CD14-positive monocyte (primary cell): ENCODE results near the gene AGBL1. TPM values are rescaled to one million over a fixed set of nuclear protein-coding genes. Genes with fewer than 3 reads are reported as not detected.

ENCODE experiments used
- DNase-seq, 3 donors: peaks; one replicate each; pipeline ENCODE4 v3.0.0-alpha.2; 2011 to 2022
- H2AFZ ChIP-seq: 2 replicates; pipeline ENCODE4 v1.6.0; 2012; ENCODE audit warnings: mild to moderate bottlenecking, low read depth, low read length, inconsistent platforms; ENCODE audit not compliant: insufficient read depth, poor library complexity, severe bottlenecking
- H3K27ac ChIP-seq, 2 donors: 1 replicate in 1 of 2; 2 replicates in 1 of 2; pipeline ENCODE4 v1.5.1; 2012 to 2013; ENCODE audit warnings: low read length in 2 of 2, control low read depth in 1 of 2, inconsistent platforms in 1 of 2, low read depth in 1 of 2, mild to moderate bottlenecking in 1 of 2
- H3K27me3 ChIP-seq, 2 donors: one replicate each; pipeline versions ENCODE4 v1.6.0 to v1.6.1; 2011 to 2013; ENCODE audit warnings: low read length in 2 of 2; ENCODE audit not compliant: control insufficient read depth in 2 of 2, insufficient read depth in 2 of 2
- H3K36me3 ChIP-seq, 2 donors: replicated peaks in 1 of 2; 1 replicate in 1 of 2; 2 replicates in 1 of 2; pipeline versions ENCODE4 v1.5.1 to v1.6.1; 2012 to 2013; ENCODE audit warnings: low read length in 2 of 2, control low read depth in 1 of 2, inconsistent platforms in 1 of 2, mild to moderate bottlenecking in 1 of 2; ENCODE audit not compliant: insufficient read depth in 2 of 2, control insufficient read depth in 1 of 2
- H3K4me1 ChIP-seq, 2 donors: 1 replicate in 1 of 2; 2 replicates in 1 of 2; pipeline versions ENCODE4 v1.5.1 to v1.6.1; 2012 to 2013; ENCODE audit warnings: low read length in 2 of 2, control low read depth in 1 of 2, inconsistent platforms in 1 of 2, mild to moderate bottlenecking in 1 of 2, moderate library complexity in 1 of 2; ENCODE audit not compliant: insufficient read depth in 2 of 2, control insufficient read depth in 1 of 2
- H3K4me2 ChIP-seq: replicated peaks from 2 replicates; pipeline ENCODE3; 2012; ENCODE audit warnings: low read length, moderate library complexity, mild to moderate bottlenecking; ENCODE audit not compliant: poor library complexity, severe bottlenecking; ENCODE audit errors: extremely low read depth
- H3K4me3 ChIP-seq, 3 experiments: fragments of 200-600 bp in 1 of 3; sonication (generic) in 1 of 3; replicated peaks in 1 of 3; 1 replicate in 2 of 3; 2 replicates in 1 of 3; pipeline ENCODE4 v1.5.1; 2011 to 2013; ENCODE audit warnings: low read length in 3 of 3, mild to moderate bottlenecking in 3 of 3, control low read depth in 2 of 3, low read depth in 2 of 3, inconsistent platforms in 1 of 3, moderate library complexity in 1 of 3
- H3K79me2 ChIP-seq: 2 replicates; pipeline ENCODE4 v1.6.0; 2012; ENCODE audit warnings: mild to moderate bottlenecking, control low read depth, inconsistent platforms, low read length, moderate library complexity; ENCODE audit not compliant: insufficient read depth
- H3K9ac ChIP-seq: 2 replicates; pipeline ENCODE4 v1.6.0; 2017; ENCODE audit warnings: low read length, mild to moderate bottlenecking; ENCODE audit not compliant: insufficient read depth, poor library complexity, severe bottlenecking
- H3K9me3 ChIP-seq, 2 donors: replicated peaks in 1 of 2; 1 replicate in 1 of 2; 2 replicates in 1 of 2; pipeline versions ENCODE4 v1.5.1 to v1.6.1; 2012 to 2013; ENCODE audit warnings: low read length in 2 of 2, control low read depth in 1 of 2; ENCODE audit not compliant: control insufficient read depth in 1 of 2, insufficient read depth in 1 of 2
- H4K20me1 ChIP-seq: 2 replicates; pipeline ENCODE4 v1.6.0; 2012; ENCODE audit warnings: mild to moderate bottlenecking, low read length, control low read depth, moderate library complexity; ENCODE audit not compliant: insufficient read depth
- H3K27ac Mint-ChIP-seq, 7 donors: one replicate each; pipeline ENCODE4 v1.8.0; 2020; ENCODE audit warnings: mild to moderate bottlenecking in 7 of 7, mixed read lengths in 7 of 7, moderate library complexity in 6 of 7, inconsistent platforms in 2 of 7
- H3K27me3 Mint-ChIP-seq, 3 donors: one replicate each; pipeline ENCODE4 v1.8.0; 2021 to 2022; ENCODE audit warnings: low read depth in 3 of 3, mild to moderate bottlenecking in 3 of 3, mixed read lengths in 3 of 3, moderate library complexity in 3 of 3, inconsistent platforms in 1 of 3
- H3K36me3 Mint-ChIP-seq, 2 donors: one replicate each; pipeline ENCODE4 v1.8.0; 2020; ENCODE audit warnings: mixed read lengths in 2 of 2, inconsistent platforms in 1 of 2, mild to moderate bottlenecking in 1 of 2
- H3K4me1 Mint-ChIP-seq: one replicate; pipeline ENCODE4 v1.8.0; 2020; ENCODE audit warnings: mild to moderate bottlenecking, mixed read lengths
- H3K4me3 Mint-ChIP-seq, 2 donors: one replicate each; pipeline ENCODE4 v1.8.0; 2020; ENCODE audit warnings: mild to moderate bottlenecking in 2 of 2, mixed read lengths in 2 of 2, moderate library complexity in 1 of 2
- H3K9me3 Mint-ChIP-seq, 7 donors: one replicate each; pipeline ENCODE4 v1.8.0; 2020 to 2022; ENCODE audit warnings: mixed read lengths in 7 of 7, mild to moderate bottlenecking in 6 of 7, moderate library complexity in 6 of 7, inconsistent platforms in 2 of 7
- CTCF ChIP-seq: fragments of 200-600 bp; IDR thresholded peaks from one replicate; pipeline ENCODE4 v1.8.0; 2022; ENCODE audit warnings: antibody characterized with exemption, mild to moderate bottlenecking
- WGBS: methylation state at CpG from one replicate; pipeline ENCODE4 v1.1.5; 2013; ENCODE audit warnings: missing lambda C conversion rate; ENCODE audit not compliant: insufficient coverage; 5-methylcytosine and 5-hydroxymethylcytosine counted together
- intact Hi-C, 2 donors: fragments of 100-400 bp; cut with micrococcal nuclease; formaldehyde crosslinking; loops; one replicate each; pipeline versions ENCODE4 v1.15.0 to v1.15.1; 2023
- polyA plus RNA-seq, 3 donors: library from polyadenylated mRNA; depleted of rRNA in 1 of 3; unstranded in 2 of 3; stranded (reverse) in 1 of 3; fragments of 300-500 nt in 2 of 3; fragments of >200 nt in 1 of 3; fragmentation: Illumina TruSeq in 2 of 3; gene quantifications; 1 replicate in 2 of 3; 2 replicates in 1 of 3; pipeline ENCODE4 v1.2.3, GENCODE V29; 2012 to 2021

The AGBL1 gene
- polyA plus RNA-seq, 3 donors = not detected

GRCh38 chr15:86101818-86102217 lies 22.1 kb downstream of the AGBL1 start:
- Histone ChIP-seq H3K9ac (no peak overlapping the region), H3K9me3 (peaks cover 12 to 15% of the 10 kb centered on the region in 2 donors), H3K36me3 (no peaks in the 10 kb centered on the region), H3K4me1 (no peaks in the 10 kb centered on the region), H4K20me1 (no peaks in the 10 kb centered on the region), H3K4me2 (no peak overlapping the region), H3K79me2 (no peaks in the 10 kb centered on the region), H3K4me3 (no peak overlapping the region), H3K27ac (no peak overlapping the region), H3K27me3 (no peaks in the 10 kb centered on the region), H2AFZ (no peak overlapping the region)
- peaks cover 3 to 15% (median 7%) of the 10 kb centered on the region in 7 donors for H3K9me3 Mint-ChIP-seq
- TF ChIP-seq CTCF = no peak
- no peaks in the 10 kb centered on the region for H3K4me1 Mint-ChIP-seq
- H3K36me3 Mint-ChIP-seq = no peaks in the 10 kb centered on the region
- no peak for DNase-seq
- peaks cover 0 to 1% (median 0%) of the 10 kb centered on the region in 3 donors for H3K27me3 Mint-ChIP-seq
- no peak overlapping the region for H3K4me3 Mint-ChIP-seq
- WGBS = 93% methylated on average over 4 of the region's 5 CpGs
- intact Hi-C loops = no loop called here
- no peak overlapping the region for H3K27ac Mint-ChIP-seq

- Histone ChIP-seq H3K79me2 (no peaks in the 10 kb centered on the region), H3K9ac (no peak overlapping the region), H3K9me3 (peaks cover 12 to 15% of the 10 kb centered on the region in 2 donors), H2AFZ (no peak overlapping the region), H4K20me1 (no peaks in the 10 kb centered on the region), H3K4me3 (no peak overlapping the region), H3K4me2 (no peak overlapping the region), H3K4me1 (no peaks in the 10 kb centered on the region), H3K36me3 (no peaks in the 10 kb centered on the region), H3K27ac (no peak overlapping the region), H3K27me3 (no peaks in the 10 kb centered on the region)
- Mint-ChIP-seq H3K4me1 (no peaks in the 10 kb centered on the region), H3K4me3 (no peak overlapping the region), H3K27ac (no peak overlapping the region), H3K27me3 (peaks cover 0 to 1% (median 0%) of the 10 kb centered on the region in 3 donors), H3K36me3 (no peaks in the 10 kb centered on the region), H3K9me3 (peaks cover 3 to 19% (median 7%) of the 10 kb centered on the region in 7 donors)
- intact Hi-C loops = no loop called here
- WGBS = 70% methylated on average over 2 of the region's 2 CpGs
- no peak for TF ChIP-seq CTCF
- DNase-seq = no peak
Measured at GRCh38 chr15:86103825-86104224, 24.2 kb downstream of the AGBL1 start.
